GM23338 (cell line): Measurements from ENCODE around the gene CENPX. TPM values are rescaled to one million over a fixed set of nuclear protein-coding genes. Genes with fewer than 3 reads are reported as not detected.

Experiments used
- ATAC-seq: fragments of 200-7000 bp; cut with Tn5 transposase; 3 replicates; pipeline ENCODE4 v1.9.1; 2020
- DNase-seq: peaks from one replicate; pipeline ENCODE4 v3.0.0-alpha.2; 2015; ENCODE audit warnings: low spot score
- H2AFZ ChIP-seq: fragments of 200-600 bp; sonication (generic); 2 replicates; pipeline ENCODE4 v1.8.0; 2016; ENCODE audit warnings: antibody characterized with exemption, mild to moderate bottlenecking, moderate library complexity
- H3F3A ChIP-seq: fragments of 200-600 bp; sonication (generic); replicated peaks from 2 replicates; pipeline ENCODE4 v1.8.0; 2017; ENCODE audit warnings: antibody characterized with exemption, mixed run types, low read depth
- H3K27ac ChIP-seq: fragments of 200-600 bp; sonication (generic); 2 replicates; pipeline ENCODE4 v1.6.1; 2016; ENCODE audit warnings: low read depth
- H3K27me3 ChIP-seq: fragments of 200-600 bp; sonication (generic); 2 replicates; pipeline ENCODE4 v1.8.0; 2016; ENCODE audit warnings: mild to moderate bottlenecking, mixed run types, moderate library complexity; ENCODE audit not compliant: insufficient read depth
- H3K36me3 ChIP-seq: fragments of 200-600 bp; sonication (generic); 2 replicates; pipeline ENCODE4 v1.8.0; 2016; ENCODE audit warnings: mild to moderate bottlenecking; ENCODE audit not compliant: insufficient read depth
- H3K4me1 ChIP-seq: fragments of 200-600 bp; sonication (generic); 2 replicates; pipeline ENCODE4 v1.8.0; 2016; ENCODE audit warnings: mild to moderate bottlenecking, moderate library complexity; ENCODE audit not compliant: insufficient read depth
- H3K4me2 ChIP-seq: fragments of 200-600 bp; sonication (generic); 2 replicates; pipeline ENCODE4 v1.7.1; 2017; ENCODE audit warnings: mixed run types
- H3K4me3 ChIP-seq: fragments of 200-600 bp; sonication (generic); 2 replicates; pipeline ENCODE4 v1.6.1; 2016; ENCODE audit warnings: mixed run types
- H3K79me2 ChIP-seq: fragments of 200-600 bp; sonication (generic); replicated peaks from 2 replicates; pipeline ENCODE4 v1.8.0; 2017; ENCODE audit warnings: mild to moderate bottlenecking; ENCODE audit not compliant: insufficient read depth
- H3K9me2 ChIP-seq: fragments of 200-600 bp; sonication (generic); 2 replicates; pipeline ENCODE4 v1.8.0; 2017; ENCODE audit not compliant: insufficient read depth
- H4K20me1 ChIP-seq: fragments of 200-600 bp; sonication (generic); replicated peaks from 2 replicates; pipeline ENCODE4 v1.8.0; 2017; ENCODE audit warnings: mild to moderate bottlenecking; ENCODE audit not compliant: insufficient read depth
- H3K27ac Mint-ChIP-seq: 2 replicates; pipeline ENCODE4 v1.8.0; 2020; ENCODE audit warnings: inconsistent platforms, mild to moderate bottlenecking, moderate library complexity, mixed read lengths
- H3K27me3 Mint-ChIP-seq: 3 replicates; pipeline ENCODE4 v1.8.0; 2022; ENCODE audit warnings: low read depth, mild to moderate bottlenecking, moderate library complexity, mixed read lengths, inconsistent platforms; ENCODE audit not compliant: insufficient read depth, poor library complexity
- H3K36me3 Mint-ChIP-seq: 3 replicates; pipeline ENCODE4 v1.8.0; 2021; ENCODE audit warnings: low read depth, mild to moderate bottlenecking, inconsistent platforms, moderate library complexity, mixed read lengths
- H3K4me1 Mint-ChIP-seq: 3 replicates; pipeline ENCODE4 v1.8.0; 2020; ENCODE audit warnings: mild to moderate bottlenecking, inconsistent platforms, mixed read lengths
- H3K4me3 Mint-ChIP-seq: 3 replicates; pipeline ENCODE4 v1.8.0; 2021; ENCODE audit warnings: moderate library complexity, mild to moderate bottlenecking, inconsistent platforms, mixed read lengths
- H3K9me3 Mint-ChIP-seq: 3 replicates; pipeline ENCODE4 v1.8.0; 2020; ENCODE audit warnings: moderate library complexity, mild to moderate bottlenecking, inconsistent platforms, mixed read lengths
- CREB1 ChIP-seq: fragments of 250-450 bp; sonication (Bioruptor Pico); IDR thresholded peaks from 2 replicates; pipeline ENCODE4 v1.5.0; 2020; ENCODE audit warnings: low read depth, mild to moderate bottlenecking, moderate library complexity
- EZH2 ChIP-seq: fragments of 200-600 bp; sonication (generic); IDR thresholded peaks from one replicate; pipeline ENCODE4 v1.8.0; 2017; ENCODE audit warnings: antibody characterized with exemption, mild to moderate bottlenecking, low read depth; ENCODE audit not compliant: unreplicated experiment
- EZH2phosphoT487 ChIP-seq: fragments of 200-600 bp; sonication (generic); IDR thresholded peaks from one replicate; pipeline ENCODE4 v1.8.1; 2018; ENCODE audit warnings: antibody characterized with exemption; ENCODE audit not compliant: unreplicated experiment
- JUNB ChIP-seq: IDR thresholded peaks from one replicate; pipeline ENCODE4 v1.6.1; 2016; ENCODE audit warnings: antibody characterized with exemption; ENCODE audit not compliant: unreplicated experiment
- NANOG ChIP-seq: IDR thresholded peaks from 2 replicates; pipeline ENCODE4 v1.6.1; 2016; ENCODE audit warnings: antibody characterized with exemption, borderline replicate concordance
- POLR2AphosphoS5 ChIP-seq: IDR thresholded peaks from 2 replicates; pipeline ENCODE4 v1.6.1; 2016; ENCODE audit warnings: antibody characterized with exemption, low read depth
- STAT1 ChIP-seq: IDR thresholded peaks from one replicate; pipeline ENCODE4 v1.6.1; 2016; ENCODE audit warnings: antibody characterized with exemption; ENCODE audit not compliant: unreplicated experiment
- ZNF114 ChIP-seq: fragments of 250-450 bp; sonication (Bioruptor Pico); IDR thresholded peaks from 2 replicates; pipeline ENCODE4 v1.5.0; 2020; ENCODE audit warnings: mild to moderate bottlenecking, moderate library complexity
- ZNF331 ChIP-seq: fragments of 250-450 bp; sonication (Bioruptor Pico); IDR thresholded peaks from 2 replicates; pipeline ENCODE4 v1.5.0; 2020; ENCODE audit warnings: low read depth, mild to moderate bottlenecking, moderate library complexity
- polyA plus RNA-seq: library from polyadenylated mRNA; unstranded; fragments of >200 nt; fragmentation: Nextera tagmentation; extraction: Ambion mirVana; gene quantifications from 2 replicates; pipeline ENCODE4 v1.2.1, GENCODE V29; 2016
- total RNA-seq: library from RNA; depleted of rRNA; stranded (reverse); fragments of >200 nt; shearing (Covaris generic); gene quantifications from 2 replicates; pipeline ENCODE4 v1.2.3, GENCODE V29; 2014
- TF ChIP-seq, protein P1 (sequence below): IDR thresholded peaks from 2 replicates; pipeline ENCODE4 v1.6.1; 2016; ENCODE audit warnings: antibody characterized with exemption
- TF ChIP-seq, protein P2 (sequence below), 2 experiments: fragments of 200-600 bp in 1 of 2; sonication (generic) in 1 of 2; conservative IDR thresholded peaks; 2 replicates each; pipeline versions ENCODE4 v1.5.1 to v1.6.1; 2016 to 2017; ENCODE audit warnings: antibody characterized with exemption in 2 of 2, low read depth in 2 of 2, mild to moderate bottlenecking in 2 of 2, moderate library complexity in 1 of 2
- TF ChIP-seq, protein P3 (sequence below): fragments of 250-450 bp; sonication (Bioruptor Pico); IDR thresholded peaks from 2 replicates; pipeline ENCODE4 v1.5.0; 2020; ENCODE audit warnings: mild to moderate bottlenecking, moderate library complexity
- TF ChIP-seq, protein P4 (sequence below): IDR thresholded peaks from one replicate; pipeline ENCODE4 v1.6.1; 2018; ENCODE audit warnings: antibody characterized with exemption; ENCODE audit not compliant: unreplicated experiment

Gene CENPX
- total and polyA plus RNA-seq, 2 experiments from 2014 or later, result 114 to 157 TPM

DNA sequence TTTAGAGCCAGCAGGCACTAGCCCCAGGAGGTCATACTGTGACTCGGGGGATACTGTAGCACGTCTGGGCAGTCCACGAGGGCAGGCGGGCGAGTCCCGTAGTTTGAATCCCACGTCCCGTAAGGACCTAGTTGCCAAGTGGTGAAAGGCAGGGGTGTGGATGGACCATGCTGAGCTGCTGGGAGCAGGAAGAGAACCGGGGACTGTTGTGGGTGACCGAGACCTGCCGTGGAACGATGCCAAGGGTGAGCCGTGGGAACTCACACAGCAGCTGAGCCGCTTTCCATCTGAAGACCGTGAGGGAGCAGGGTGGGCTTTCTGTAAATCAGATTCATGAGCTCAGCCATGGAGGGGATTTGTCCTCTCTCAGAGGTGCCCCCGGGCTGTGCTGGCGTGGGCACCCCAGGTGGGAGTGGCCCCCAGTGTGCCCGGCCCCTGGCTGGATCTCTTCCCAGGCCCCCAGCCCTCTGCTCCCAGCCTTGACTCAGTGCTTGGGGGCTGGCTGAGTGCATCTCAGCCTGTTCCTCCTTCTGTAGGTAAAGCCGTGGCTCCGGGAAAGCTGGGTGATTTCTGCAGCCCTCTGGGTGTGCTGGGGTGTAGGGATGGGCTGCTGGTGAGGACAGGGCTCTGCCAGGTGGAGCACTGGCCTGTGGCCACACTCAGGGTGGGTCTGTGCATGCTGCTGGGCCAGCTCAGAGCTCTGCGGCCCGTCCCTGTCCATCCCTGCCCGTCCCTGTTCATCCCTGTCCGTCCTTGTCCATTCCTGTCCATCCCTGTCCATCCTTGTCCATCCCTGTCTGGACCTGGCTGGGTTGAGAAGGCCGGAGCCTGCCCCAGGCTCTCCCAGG, 31.6 kb downstream of the CENPX start:
- Histone ChIP-seq H2AFZ (no peak overlapping the region), H3K27ac (no peak overlapping the region), H3K4me3 (no peak overlapping the region), H3K27me3 (no peaks in the 10 kb centered on the region), H3K79me2 (no peaks in the 10 kb centered on the region), H3K36me3 (no peaks in the 10 kb centered on the region), H3K4me1 (peaks cover 11% of the 10 kb centered on the region; the same call in 1 of the 2 replicates), H3K4me2 (no peak overlapping the region), H4K20me1 (peaks cover 6% of the 10 kb centered on the region), H3F3A (0 out of 2 replicates have a peak, but pooled peaks cover 3% of the 10 kb centered on the region), H3K9me2 (no peaks in the 10 kb centered on the region)
- Mint-ChIP-seq H3K9me3 (no peaks in the 10 kb centered on the region), H3K36me3 (peaks cover 14% of the 10 kb centered on the region), H3K4me1 (peaks cover 27% of the 10 kb centered on the region), H3K27me3 (peaks cover 12% of the 10 kb centered on the region), H3K4me3 (peak overlapping the region; percentile 49; the same call in 1 of the 3 replicates), H3K27ac (peak overlapping the region; percentile 35; the same call in 1 of the 2 replicates)
- DNase-seq (no peak), ATAC-seq (peak; percentile 2; the same call in 1 of the 3 replicates)
- TF ChIP-seq EZH2phosphoT487 (no peak), EZH2 (no peak), JUNB (no peak), NANOG (no peak), ZNF331 (CRISPR knock-in tag) (no peak), POLR2AphosphoS5 (no peak), STAT1 (no peak), CREB1 (CRISPR knock-in tag) (no peak), ZNF114 (CRISPR knock-in tag) (no peak)
- TF ChIP-seq, protein P1, sequence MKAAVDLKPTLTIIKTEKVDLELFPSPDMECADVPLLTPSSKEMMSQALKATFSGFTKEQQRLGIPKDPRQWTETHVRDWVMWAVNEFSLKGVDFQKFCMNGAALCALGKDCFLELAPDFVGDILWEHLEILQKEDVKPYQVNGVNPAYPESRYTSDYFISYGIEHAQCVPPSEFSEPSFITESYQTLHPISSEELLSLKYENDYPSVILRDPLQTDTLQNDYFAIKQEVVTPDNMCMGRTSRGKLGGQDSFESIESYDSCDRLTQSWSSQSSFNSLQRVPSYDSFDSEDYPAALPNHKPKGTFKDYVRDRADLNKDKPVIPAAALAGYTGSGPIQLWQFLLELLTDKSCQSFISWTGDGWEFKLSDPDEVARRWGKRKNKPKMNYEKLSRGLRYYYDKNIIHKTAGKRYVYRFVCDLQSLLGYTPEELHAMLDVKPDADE, result no peak
- TF ChIP-seq, protein P2, sequence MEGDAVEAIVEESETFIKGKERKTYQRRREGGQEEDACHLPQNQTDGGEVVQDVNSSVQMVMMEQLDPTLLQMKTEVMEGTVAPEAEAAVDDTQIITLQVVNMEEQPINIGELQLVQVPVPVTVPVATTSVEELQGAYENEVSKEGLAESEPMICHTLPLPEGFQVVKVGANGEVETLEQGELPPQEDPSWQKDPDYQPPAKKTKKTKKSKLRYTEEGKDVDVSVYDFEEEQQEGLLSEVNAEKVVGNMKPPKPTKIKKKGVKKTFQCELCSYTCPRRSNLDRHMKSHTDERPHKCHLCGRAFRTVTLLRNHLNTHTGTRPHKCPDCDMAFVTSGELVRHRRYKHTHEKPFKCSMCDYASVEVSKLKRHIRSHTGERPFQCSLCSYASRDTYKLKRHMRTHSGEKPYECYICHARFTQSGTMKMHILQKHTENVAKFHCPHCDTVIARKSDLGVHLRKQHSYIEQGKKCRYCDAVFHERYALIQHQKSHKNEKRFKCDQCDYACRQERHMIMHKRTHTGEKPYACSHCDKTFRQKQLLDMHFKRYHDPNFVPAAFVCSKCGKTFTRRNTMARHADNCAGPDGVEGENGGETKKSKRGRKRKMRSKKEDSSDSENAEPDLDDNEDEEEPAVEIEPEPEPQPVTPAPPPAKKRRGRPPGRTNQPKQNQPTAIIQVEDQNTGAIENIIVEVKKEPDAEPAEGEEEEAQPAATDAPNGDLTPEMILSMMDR (conservative IDR thresholded peaks at IDR 0.05; ENCODE audit: low read depth in 2 of 2), result no peak
- TF ChIP-seq, protein P3, sequence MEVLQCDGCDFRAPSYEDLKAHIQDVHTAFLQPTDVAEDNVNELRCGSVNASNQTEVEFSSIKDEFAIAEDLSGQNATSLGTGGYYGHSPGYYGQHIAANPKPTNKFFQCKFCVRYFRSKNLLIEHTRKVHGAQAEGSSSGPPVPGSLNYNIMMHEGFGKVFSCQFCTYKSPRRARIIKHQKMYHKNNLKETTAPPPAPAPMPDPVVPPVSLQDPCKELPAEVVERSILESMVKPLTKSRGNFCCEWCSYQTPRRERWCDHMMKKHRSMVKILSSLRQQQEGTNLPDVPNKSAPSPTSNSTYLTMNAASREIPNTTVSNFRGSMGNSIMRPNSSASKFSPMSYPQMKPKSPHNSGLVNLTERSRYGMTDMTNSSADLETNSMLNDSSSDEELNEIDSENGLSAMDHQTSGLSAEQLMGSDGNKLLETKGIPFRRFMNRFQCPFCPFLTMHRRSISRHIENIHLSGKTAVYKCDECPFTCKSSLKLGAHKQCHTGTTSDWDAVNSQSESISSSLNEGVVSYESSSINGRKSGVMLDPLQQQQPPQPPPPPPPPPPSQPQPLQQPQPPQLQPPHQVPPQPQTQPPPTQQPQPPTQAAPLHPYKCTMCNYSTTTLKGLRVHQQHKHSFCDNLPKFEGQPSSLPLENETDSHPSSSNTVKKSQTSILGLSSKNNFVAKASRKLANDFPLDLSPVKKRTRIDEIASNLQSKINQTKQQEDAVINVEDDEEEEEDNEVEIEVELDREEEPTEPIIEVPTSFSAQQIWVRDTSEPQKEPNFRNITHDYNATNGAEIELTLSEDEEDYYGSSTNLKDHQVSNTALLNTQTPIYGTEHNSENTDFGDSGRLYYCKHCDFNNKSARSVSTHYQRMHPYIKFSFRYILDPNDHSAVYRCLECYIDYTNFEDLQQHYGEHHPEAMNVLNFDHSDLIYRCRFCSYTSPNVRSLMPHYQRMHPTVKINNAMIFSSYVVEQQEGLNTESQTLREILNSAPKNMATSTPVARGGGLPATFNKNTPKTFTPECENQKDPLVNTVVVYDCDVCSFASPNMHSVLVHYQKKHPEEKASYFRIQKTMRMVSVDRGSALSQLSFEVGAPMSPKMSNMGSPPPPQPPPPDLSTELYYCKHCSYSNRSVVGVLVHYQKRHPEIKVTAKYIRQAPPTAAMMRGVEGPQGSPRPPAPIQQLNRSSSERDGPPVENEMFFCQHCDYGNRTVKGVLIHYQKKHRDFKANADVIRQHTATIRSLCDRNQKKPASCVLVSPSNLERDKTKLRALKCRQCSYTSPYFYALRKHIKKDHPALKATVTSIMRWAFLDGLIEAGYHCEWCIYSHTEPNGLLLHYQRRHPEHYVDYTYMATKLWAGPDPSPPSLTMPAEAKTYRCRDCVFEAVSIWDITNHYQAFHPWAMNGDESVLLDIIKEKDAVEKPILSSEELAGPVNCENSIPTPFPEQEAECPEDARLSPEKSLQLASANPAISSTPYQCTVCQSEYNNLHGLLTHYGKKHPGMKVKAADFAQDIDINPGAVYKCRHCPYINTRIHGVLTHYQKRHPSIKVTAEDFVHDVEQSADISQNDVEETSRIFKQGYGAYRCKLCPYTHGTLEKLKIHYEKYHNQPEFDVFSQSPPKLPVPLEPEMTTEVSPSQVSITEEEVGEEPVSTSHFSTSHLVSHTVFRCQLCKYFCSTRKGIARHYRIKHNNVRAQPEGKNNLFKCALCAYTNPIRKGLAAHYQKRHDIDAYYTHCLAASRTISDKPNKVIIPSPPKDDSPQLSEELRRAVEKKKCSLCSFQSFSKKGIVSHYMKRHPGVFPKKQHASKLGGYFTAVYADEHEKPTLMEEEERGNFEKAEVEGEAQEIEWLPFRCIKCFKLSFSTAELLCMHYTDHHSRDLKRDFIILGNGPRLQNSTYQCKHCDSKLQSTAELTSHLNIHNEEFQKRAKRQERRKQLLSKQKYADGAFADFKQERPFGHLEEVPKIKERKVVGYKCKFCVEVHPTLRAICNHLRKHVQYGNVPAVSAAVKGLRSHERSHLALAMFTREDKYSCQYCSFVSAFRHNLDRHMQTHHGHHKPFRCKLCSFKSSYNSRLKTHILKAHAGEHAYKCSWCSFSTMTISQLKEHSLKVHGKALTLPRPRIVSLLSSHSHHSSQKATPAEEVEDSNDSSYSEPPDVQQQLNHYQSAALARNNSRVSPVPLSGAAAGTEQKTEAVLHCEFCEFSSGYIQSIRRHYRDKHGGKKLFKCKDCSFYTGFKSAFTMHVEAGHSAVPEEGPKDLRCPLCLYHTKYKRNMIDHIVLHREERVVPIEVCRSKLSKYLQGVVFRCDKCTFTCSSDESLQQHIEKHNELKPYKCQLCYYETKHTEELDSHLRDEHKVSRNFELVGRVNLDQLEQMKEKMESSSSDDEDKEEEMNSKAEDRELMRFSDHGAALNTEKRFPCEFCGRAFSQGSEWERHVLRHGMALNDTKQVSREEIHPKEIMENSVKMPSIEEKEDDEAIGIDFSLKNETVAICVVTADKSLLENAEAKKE (CRISPR knock-in tag), result no peak
- TF ChIP-seq, protein P4, sequence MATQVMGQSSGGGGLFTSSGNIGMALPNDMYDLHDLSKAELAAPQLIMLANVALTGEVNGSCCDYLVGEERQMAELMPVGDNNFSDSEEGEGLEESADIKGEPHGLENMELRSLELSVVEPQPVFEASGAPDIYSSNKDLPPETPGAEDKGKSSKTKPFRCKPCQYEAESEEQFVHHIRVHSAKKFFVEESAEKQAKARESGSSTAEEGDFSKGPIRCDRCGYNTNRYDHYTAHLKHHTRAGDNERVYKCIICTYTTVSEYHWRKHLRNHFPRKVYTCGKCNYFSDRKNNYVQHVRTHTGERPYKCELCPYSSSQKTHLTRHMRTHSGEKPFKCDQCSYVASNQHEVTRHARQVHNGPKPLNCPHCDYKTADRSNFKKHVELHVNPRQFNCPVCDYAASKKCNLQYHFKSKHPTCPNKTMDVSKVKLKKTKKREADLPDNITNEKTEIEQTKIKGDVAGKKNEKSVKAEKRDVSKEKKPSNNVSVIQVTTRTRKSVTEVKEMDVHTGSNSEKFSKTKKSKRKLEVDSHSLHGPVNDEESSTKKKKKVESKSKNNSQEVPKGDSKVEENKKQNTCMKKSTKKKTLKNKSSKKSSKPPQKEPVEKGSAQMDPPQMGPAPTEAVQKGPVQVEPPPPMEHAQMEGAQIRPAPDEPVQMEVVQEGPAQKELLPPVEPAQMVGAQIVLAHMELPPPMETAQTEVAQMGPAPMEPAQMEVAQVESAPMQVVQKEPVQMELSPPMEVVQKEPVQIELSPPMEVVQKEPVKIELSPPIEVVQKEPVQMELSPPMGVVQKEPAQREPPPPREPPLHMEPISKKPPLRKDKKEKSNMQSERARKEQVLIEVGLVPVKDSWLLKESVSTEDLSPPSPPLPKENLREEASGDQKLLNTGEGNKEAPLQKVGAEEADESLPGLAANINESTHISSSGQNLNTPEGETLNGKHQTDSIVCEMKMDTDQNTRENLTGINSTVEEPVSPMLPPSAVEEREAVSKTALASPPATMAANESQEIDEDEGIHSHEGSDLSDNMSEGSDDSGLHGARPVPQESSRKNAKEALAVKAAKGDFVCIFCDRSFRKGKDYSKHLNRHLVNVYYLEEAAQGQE, result no peak
